Sigmoid colon (tissue), 4 donors: Measurements from ENCODE around the gene CRTC3.

Experiments
- EP300 ChIP-seq, 4 donors: sonication (generic); formaldehyde crosslinking; IDR thresholded peaks; one replicate each; pipeline ENCODE4 v1.6.1; 2017; ENCODE audit warnings: antibody characterized with exemption in 4 of 4
- POLR2A ChIP-seq, 2 donors: fragments of 450-650 bp; IDR thresholded peaks; one replicate each; pipeline ENCODE4 v1.6.1; 2016; ENCODE audit warnings: antibody characterized with exemption in 2 of 2, mild to moderate bottlenecking in 2 of 2, moderate library complexity in 2 of 2
- POLR2AphosphoS5 ChIP-seq, 4 donors: sonication (generic); formaldehyde crosslinking; IDR thresholded peaks; one replicate each; pipeline ENCODE4 v1.6.1; 2017; ENCODE audit warnings: antibody characterized with exemption in 4 of 4
- TF ChIP-seq, protein P1 (sequence below), 4 experiments: fragments of 450-650 bp in 3 of 4; fragments of 200-600 bp in 1 of 4; IDR thresholded peaks; one replicate each; pipeline ENCODE4 v1.5.1; 2016 to 2019; ENCODE audit warnings: antibody characterized with exemption in 4 of 4, mild to moderate bottlenecking in 3 of 4, moderate library complexity in 2 of 4

DNA sequence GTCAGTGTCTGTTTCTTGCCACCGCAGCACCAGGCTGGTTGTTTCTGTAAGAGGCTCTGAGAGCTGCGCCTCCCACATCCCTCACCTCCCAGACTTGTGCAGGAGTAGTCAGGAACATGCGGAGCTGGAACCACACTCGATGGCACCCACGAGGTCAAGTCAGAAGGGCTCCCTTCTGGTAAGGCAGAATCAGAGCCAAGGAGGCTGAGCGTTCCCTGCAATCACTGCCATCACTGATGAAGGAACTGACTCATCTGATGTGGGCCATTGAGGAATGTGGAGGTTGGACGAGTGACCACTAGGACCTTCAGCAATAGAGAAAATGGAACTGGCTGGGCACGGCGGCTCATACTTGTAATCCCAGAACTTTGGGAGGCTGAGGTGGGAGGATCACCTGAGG, 151.8 kb downstream of the CRTC3 start:
- TF ChIP-seq POLR2A (IDR thresholded peaks at IDR 0.05) (no peak), POLR2AphosphoS5 (IDR thresholded peaks at IDR 0.05) (no peak), EP300 (IDR thresholded peaks at IDR 0.05) (no peak)
- TF ChIP-seq, protein P1, sequence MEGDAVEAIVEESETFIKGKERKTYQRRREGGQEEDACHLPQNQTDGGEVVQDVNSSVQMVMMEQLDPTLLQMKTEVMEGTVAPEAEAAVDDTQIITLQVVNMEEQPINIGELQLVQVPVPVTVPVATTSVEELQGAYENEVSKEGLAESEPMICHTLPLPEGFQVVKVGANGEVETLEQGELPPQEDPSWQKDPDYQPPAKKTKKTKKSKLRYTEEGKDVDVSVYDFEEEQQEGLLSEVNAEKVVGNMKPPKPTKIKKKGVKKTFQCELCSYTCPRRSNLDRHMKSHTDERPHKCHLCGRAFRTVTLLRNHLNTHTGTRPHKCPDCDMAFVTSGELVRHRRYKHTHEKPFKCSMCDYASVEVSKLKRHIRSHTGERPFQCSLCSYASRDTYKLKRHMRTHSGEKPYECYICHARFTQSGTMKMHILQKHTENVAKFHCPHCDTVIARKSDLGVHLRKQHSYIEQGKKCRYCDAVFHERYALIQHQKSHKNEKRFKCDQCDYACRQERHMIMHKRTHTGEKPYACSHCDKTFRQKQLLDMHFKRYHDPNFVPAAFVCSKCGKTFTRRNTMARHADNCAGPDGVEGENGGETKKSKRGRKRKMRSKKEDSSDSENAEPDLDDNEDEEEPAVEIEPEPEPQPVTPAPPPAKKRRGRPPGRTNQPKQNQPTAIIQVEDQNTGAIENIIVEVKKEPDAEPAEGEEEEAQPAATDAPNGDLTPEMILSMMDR (IDR thresholded peaks at IDR 0.05) = no peak
